Muscle of back (tissue), 10 donors: ENCODE data around the gene VWF. TPM values are rescaled to one million over a fixed set of nuclear protein-coding genes. Genes with fewer than 3 reads are reported as not detected.

Source experiments
- polyA plus RNA-seq, 10 donors: library from polyadenylated mRNA; unstranded; fragments of 120-200 nt; gene quantifications; one replicate each; pipeline ENCODE4 v1.2.1, GENCODE V29; 2013; ENCODE audit not compliant: insufficient read length in 10 of 10

Gene VWF
- polyA plus RNA-seq, 10 donors = 45.0 to 94.1 (median 61.6) TPM

Other genes with a start within 250 kb of the VWF start
- 1 to 10 TPM; 2.4 to 5.1 (median 3.8) TPM for gene ANO2, start 179.4 kb downstream of the VWF start, polyA plus RNA-seq
- gene CD9, start 75.7 kb upstream of the VWF start, polyA plus RNA-seq = 100 to 1,000 TPM in 1 of 10 donors, 10 to 100 TPM in 9; 48.6 to 102 (median 70.8) TPM
- gene PLEKHG6, start 186.0 kb upstream of the VWF start, polyA plus RNA-seq = 1 to 10 TPM in 4 of 10 donors, under 1 TPM in 6; 0.10 to 2.5 (median 0.88) TPM
- 10 to 100 TPM; 55.2 to 91.6 (median 67.5) TPM for gene TNFRSF1A, start 217.4 kb upstream of the VWF start, polyA plus RNA-seq